Ishikawa (cell line): Measurements from ENCODE around the gene HOXC13.

Experiments
- CEBPB ChIP-seq: IDR thresholded peaks from 2 replicates; pipeline ENCODE4 v1.6.1; 2012
- CREB1 ChIP-seq: IDR thresholded peaks from 2 replicates; pipeline ENCODE4 v1.6.1; 2012; ENCODE audit warnings: low read depth
- EP300 ChIP-seq: IDR thresholded peaks from 2 replicates; pipeline ENCODE4 v1.6.1; 2012; ENCODE audit warnings: borderline replicate concordance
- FOXM1 ChIP-seq: IDR thresholded peaks from 2 replicates; pipeline ENCODE4 v1.6.1; 2012; ENCODE audit warnings: low read depth, borderline replicate concordance
- NFIC ChIP-seq: IDR thresholded peaks from 2 replicates; pipeline ENCODE4 v1.6.1; 2012
- RAD21 ChIP-seq: IDR thresholded peaks from 2 replicates; pipeline ENCODE4 v1.6.1; 2012; ENCODE audit warnings: low read depth
- TAF1 ChIP-seq: IDR thresholded peaks from 2 replicates; pipeline ENCODE4 v1.6.1; 2012; ENCODE audit warnings: low read depth, mild to moderate bottlenecking
- TCF12 ChIP-seq: IDR thresholded peaks from 2 replicates; pipeline ENCODE4 v1.6.1; 2012; ENCODE audit warnings: low read depth
- TEAD4 ChIP-seq: IDR thresholded peaks from 2 replicates; pipeline ENCODE4 v1.6.1; 2012
- YY1 ChIP-seq: IDR thresholded peaks from 2 replicates; pipeline ENCODE4 v1.6.1; 2012; ENCODE audit warnings: low read depth
- ZBTB7A ChIP-seq: IDR thresholded peaks from 2 replicates; pipeline ENCODE4 v1.6.1; 2012; ENCODE audit warnings: low read depth
- TF ChIP-seq, protein P1 (sequence below): IDR thresholded peaks from 2 replicates; pipeline ENCODE4 v1.6.1; 2012
- TF ChIP-seq, protein P2 (sequence below): IDR thresholded peaks from 2 replicates; pipeline ENCODE4 v1.6.1; 2012; ENCODE audit warnings: low read depth, mild to moderate bottlenecking
- TF ChIP-seq, protein P3 (sequence below): IDR thresholded peaks from 2 replicates; pipeline ENCODE4 v1.6.1; 2012

HOXC13 gene

DNA sequence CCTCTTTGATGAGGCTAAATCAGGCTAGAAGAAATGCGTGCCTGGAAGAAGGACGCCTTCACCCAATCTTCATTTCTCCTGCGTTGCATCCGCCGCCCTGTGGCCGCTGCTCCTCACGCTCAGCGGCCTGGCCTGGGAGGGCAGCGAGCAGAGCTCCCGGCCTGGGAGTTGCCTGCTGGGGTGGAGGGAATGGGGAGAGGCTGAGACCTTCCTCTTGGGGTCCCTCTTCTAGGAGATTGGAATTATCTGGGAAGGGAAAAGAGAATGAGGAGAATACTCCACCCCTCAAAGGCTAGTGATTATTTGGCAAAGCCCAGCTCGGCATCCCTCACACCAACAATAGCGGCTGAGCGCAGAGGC is 13.7 kb downstream of the HOXC13 start:
- TF ChIP-seq TAF1 (no peak), EP300 (no peak), ZBTB7A (no peak)
- TF ChIP-seq, protein P1, sequence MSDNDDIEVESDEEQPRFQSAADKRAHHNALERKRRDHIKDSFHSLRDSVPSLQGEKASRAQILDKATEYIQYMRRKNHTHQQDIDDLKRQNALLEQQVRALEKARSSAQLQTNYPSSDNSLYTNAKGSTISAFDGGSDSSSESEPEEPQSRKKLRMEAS = no peak

DNA sequence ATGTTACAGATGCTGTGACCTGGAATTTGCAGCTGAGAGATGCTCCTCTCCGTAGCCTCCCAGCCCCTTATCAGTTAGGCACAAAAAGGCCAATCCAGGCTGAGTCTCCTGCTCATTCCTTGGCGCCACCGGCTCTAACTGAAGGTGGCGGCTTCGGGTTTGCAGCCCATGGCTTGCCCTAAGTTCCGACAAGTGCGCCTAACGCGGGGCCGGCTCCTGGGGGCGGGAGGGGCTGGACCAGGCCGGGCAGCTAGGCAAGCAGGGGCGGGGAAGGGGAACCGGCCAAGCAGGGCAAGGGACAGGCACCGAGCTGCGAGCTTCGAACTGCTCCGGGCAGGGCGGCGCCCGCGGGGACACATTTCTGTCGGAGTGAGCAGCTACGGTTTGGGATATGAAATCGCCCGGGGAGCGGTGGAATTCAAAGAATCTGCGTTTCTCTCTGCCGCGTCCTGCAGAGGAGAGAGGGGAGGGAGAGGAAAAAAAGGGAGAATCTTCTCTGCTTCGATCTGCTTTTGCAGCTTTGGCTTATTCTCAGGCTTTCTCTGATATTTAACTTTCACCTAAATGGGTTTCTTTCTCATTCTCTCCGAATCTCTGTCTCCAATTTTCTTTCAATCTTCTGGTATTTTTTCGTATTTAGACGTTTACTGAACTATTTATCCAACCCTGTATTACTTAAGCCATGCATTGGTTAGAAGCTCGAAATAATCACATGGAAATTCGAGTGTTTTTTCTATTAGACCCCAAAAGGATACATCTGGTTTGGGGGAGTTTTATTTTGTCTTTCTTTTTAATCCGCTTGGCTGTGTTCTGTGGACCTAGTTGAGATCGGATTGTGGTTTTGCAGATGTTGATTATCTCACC is 14.5 kb downstream of the HOXC13 start:
- TF ChIP-seq TEAD4 = peak; percentile 69
- TF ChIP-seq ZBTB7A = no peak

DNA sequence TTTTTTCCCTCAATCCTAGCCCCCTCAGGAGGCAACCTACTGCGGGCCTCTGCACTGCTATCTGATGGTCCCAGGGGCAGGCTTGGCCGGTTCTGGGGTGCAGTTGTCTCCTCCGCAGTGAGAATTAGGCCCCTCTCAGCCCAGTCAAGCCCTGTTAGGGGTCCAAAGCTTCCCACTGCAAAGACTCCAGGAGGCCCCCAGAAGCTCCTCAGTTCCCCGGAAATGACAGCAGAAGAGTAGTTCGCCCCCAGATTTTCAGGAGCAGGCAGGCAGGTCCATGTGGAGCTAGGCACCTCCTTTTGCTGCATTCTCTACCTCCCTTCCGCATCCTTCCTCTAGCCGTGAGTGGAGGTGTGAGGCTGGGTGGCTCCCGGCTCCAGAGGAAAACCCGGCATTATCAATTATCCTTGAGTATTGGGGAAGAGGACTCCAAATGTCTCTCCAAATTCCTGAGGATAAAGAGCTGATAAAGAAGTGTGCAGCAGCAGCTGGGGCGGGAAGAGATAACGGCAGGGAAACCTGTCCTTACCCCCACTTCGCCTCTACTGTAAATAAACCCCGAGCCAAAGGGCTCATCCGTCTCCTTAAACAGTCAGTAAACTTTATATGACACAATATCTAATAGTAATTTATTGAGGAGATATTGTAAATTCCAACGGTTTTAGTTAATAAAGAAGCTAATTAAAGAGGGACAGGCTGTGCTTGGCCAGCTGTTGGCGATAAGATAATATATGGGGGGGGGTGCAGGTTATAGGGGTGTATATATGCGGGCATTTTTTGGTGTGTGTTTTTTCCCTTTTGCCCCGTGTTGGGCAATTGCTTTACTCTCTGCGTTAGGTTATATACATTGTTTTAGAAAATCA is 15.4 kb downstream of the HOXC13 start:
- TF ChIP-seq FOXM1 = no peak

DNA sequence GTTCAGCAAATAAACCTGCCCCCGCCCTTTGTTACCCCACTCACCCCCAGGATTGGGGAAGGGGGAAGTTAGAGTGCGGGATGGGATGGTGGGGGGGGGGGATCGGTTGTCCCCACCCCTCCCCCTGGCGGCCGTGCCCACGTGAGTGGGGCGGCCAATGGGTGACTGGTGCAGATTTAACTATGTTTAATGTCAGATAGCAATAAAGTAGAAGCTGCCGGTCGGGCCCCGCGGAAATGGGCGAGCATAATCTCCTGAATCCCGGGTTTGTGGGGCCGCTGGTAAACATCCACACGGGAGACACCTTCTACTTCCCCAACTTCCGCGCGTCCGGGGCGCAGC is 16.0 kb downstream of the HOXC13 start, which contains the start of gene HOXC12:
Gene HOXC12 (plus strand): TSS at position 210 of the 342 bp plus-strand sequence. CDS start 27 bp downstream, at position 237.
- TF ChIP-seq FOXM1 = no peak
- no peak for TF ChIP-seq NFIC
- no peak for TF ChIP-seq CEBPB
- no peak for TF ChIP-seq TEAD4
- TF ChIP-seq, protein P1 = no peak
- no peak for TF ChIP-seq EP300
- TF ChIP-seq YY1 = no peak
- no peak for TF ChIP-seq TAF1

DNA sequence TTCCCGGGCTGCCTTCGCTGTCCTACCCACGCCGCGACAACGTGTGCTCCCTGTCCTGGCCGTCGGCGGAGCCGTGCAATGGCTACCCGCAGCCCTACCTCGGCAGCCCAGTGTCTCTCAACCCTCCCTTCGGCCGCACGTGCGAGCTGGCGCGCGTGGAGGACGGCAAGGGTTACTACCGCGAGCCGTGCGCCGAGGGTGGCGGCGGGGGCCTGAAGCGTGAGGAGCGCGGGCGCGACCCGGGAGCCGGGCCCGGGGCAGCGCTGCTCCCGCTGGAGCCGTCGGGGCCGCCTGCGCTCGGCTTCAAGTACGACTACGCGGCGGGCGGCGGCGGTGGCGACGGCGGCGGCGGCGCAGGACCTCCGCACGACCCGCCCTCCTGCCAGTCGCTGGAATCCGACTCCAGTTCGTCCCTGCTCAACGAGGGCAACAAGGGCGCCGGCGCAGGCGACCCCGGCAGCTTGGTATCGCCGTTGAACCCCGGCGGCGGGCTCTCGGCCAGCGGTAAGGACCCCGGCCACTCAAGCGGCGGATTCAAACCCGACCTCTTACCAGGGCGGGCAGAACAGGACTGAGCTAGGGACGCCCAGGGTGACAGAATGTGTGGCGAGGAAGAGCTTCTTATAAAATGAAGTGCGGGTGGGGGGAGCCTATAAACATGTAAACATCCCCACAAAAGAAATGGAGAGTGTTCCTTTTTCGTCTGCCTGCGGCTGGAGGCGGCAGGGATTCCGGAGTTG is 16.6 kb downstream of the HOXC13 start:
- TF ChIP-seq EP300 (no peak), NFIC (no peak), TCF12 (no peak), TAF1 (no peak), CEBPB (no peak), YY1 (no peak), CREB1 (no peak), ZBTB7A (no peak), TEAD4 (no peak), FOXM1 (no peak)
- TF ChIP-seq, protein P1 = no peak
- TF ChIP-seq, protein P2, sequence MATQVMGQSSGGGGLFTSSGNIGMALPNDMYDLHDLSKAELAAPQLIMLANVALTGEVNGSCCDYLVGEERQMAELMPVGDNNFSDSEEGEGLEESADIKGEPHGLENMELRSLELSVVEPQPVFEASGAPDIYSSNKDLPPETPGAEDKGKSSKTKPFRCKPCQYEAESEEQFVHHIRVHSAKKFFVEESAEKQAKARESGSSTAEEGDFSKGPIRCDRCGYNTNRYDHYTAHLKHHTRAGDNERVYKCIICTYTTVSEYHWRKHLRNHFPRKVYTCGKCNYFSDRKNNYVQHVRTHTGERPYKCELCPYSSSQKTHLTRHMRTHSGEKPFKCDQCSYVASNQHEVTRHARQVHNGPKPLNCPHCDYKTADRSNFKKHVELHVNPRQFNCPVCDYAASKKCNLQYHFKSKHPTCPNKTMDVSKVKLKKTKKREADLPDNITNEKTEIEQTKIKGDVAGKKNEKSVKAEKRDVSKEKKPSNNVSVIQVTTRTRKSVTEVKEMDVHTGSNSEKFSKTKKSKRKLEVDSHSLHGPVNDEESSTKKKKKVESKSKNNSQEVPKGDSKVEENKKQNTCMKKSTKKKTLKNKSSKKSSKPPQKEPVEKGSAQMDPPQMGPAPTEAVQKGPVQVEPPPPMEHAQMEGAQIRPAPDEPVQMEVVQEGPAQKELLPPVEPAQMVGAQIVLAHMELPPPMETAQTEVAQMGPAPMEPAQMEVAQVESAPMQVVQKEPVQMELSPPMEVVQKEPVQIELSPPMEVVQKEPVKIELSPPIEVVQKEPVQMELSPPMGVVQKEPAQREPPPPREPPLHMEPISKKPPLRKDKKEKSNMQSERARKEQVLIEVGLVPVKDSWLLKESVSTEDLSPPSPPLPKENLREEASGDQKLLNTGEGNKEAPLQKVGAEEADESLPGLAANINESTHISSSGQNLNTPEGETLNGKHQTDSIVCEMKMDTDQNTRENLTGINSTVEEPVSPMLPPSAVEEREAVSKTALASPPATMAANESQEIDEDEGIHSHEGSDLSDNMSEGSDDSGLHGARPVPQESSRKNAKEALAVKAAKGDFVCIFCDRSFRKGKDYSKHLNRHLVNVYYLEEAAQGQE = no peak
- TF ChIP-seq, protein P3, sequence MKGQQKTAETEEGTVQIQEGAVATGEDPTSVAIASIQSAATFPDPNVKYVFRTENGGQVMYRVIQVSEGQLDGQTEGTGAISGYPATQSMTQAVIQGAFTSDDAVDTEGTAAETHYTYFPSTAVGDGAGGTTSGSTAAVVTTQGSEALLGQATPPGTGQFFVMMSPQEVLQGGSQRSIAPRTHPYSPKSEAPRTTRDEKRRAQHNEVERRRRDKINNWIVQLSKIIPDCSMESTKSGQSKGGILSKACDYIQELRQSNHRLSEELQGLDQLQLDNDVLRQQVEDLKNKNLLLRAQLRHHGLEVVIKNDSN = no peak

DNA sequence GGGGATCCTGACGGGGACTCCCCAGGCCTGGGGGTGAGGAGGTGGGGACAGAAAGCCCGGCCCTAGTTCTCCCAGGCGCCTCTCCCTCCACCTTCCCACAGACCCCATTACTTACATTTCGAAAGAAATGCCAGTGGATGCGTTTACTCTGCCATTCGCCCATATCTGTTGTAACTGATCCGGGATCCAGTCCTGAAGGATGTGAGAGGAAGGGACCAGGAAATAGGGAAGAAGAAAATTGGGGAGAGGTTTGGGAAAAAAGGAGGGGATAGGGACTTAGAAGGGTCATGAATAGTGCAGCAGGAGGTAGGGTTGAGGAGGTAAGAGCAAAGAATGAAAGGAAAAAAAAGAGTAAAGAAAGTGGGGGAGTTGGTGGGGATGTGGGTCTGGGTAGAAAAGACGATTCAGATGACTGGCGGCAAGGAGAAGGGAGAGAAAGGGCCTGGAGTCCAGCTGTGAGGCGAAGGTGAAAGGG is 17.2 kb downstream of the HOXC13 start:
- TF ChIP-seq TEAD4 (no peak), FOXM1 (no peak)

DNA sequence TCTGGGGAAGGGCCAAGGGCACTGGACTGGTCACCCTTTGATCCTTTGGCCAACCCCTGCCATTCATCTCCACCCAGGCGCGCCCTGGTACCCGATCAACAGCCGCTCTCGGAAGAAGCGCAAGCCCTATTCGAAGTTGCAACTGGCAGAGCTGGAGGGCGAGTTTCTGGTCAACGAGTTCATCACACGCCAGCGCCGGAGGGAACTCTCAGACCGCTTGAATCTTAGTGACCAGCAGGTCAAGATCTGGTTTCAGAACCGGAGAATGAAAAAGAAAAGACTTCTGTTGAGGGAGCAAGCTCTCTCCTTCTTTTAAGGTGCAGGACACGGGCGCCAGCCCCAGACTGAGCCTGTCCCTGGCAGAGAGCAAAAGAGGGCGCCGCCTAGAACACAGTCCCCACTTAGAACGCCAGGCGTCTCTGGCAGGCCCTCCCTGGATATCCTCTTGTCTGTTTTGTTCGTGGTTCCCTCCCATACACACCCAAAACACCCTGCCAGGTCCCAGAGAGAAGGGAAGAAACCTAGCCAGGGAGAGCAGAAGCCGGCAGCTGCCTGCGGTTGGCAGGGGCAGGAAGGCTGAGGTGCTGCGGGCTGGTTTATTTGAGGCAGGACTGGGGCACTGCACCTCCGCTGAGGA is 17.7 kb downstream of the HOXC13 start:
- no peak for TF ChIP-seq NFIC
- no peak for TF ChIP-seq EP300

DNA sequence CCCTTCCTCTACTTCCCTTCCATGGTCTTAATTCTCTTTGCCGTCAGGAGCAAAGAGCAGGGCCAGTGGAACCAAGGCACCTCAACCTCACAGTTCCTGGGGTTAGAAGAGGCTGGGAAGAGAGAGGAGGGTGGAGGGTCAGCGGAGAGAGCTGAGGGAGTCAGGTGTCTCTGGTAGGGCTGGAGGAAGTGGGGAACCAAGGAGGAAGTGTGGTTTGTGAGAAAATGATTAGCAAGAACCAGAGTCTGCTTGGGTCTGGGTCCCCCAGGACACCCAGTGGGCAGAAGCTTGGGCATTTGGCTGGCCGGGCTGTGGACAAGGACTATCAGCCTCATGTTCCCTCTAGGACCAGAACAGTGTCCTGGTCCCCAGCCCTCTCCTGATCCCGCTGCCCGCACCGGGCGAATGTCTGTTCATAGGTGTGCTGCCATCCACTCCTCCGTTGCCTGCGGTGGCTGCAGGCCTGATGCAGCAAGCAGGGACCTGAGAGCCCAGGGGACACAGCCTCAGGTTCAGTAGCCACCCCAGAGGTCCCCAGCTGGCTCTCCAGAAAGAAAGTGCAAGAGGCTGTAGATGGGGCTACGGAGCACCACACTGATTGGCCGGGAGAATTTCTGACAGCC is 18.4 kb downstream of the HOXC13 start:
- no peak for TF ChIP-seq FOXM1
- TF ChIP-seq EP300 = no peak
- TF ChIP-seq, protein P1 = no peak
- TF ChIP-seq, protein P2 = no peak
- TF ChIP-seq TEAD4 = no peak
- no peak for TF ChIP-seq TAF1
- TF ChIP-seq, protein P3 = no peak
- TF ChIP-seq RAD21 = no peak
- TF ChIP-seq YY1 = no peak
- TF ChIP-seq TCF12 = no peak
